Measurements from ENCODE around the gene ANKH.

ANKH gene

DNA sequence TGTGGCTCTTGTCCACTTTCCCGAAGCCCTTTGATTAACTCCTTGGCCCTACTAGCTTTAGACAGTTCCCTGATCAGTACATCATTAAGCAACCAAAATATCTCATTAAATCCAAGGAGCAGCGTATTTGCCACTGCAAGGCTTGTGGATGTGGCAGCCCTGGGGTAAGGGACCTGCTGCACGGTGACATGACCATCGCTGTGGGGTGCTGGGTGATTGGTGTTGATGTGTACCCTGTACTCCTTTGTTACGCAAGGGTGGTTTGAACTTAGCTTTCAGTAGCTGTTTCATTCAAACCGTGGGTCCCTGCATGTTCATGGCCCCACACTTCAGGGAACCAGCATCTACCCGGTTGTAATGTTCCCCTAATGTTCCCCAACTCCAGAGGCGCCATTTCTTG is 166.0 kb downstream of the ANKH start:
- Histone ChIP-seq H3F3A (ENCODE audit: low read depth) (peaks cover 2% of the 10 kb centered on the region; the same call in 1 of the 2 replicates), H3K4me1 (ENCODE audit: insufficient read depth, low read length, poor library complexity, severe bottlenecking) (peaks cover 20% of the 10 kb centered on the region), H3K27me3 (ENCODE audit: insufficient read depth, low read length, poor library complexity, severe bottlenecking) (no peaks in the 10 kb centered on the region), H2AFZ (ENCODE audit: low read length) (no peak overlapping the region), H3K9me2 (replicated peaks; ENCODE audit: low read depth, low read length) (no peaks in the 10 kb centered on the region), H3K4me2 (ENCODE audit: low read depth, low read length, poor library complexity, severe bottlenecking) (no peak overlapping the region), H3K9ac (ENCODE audit: low read depth, low read length, poor library complexity, severe bottlenecking) (no peak overlapping the region), H3K4me3 (ENCODE audit: low read length, poor library complexity, severe bottlenecking) (no peak overlapping the region), H4K20me1 (ENCODE audit: insufficient read depth, low read length, poor library complexity, severe bottlenecking) (no peaks in the 10 kb centered on the region), H3K79me2 (ENCODE audit: insufficient read depth, low read length) (peaks cover 3% of the 10 kb centered on the region; the same call in 1 of the 2 replicates), H3K9me3 (ENCODE audit: insufficient read depth, low read depth, low read length) (no peaks in the 10 kb centered on the region), H3K36me3 (ENCODE audit: insufficient read depth, low read length) (peaks cover 55% of the 10 kb centered on the region; the same call in 1 of the 2 replicates)
- TF ChIP-seq EZH2phosphoT487 (IDR thresholded peaks at IDR 0.05; ENCODE audit: borderline replicate concordance): no peak
- TF ChIP-seq, protein P1, sequence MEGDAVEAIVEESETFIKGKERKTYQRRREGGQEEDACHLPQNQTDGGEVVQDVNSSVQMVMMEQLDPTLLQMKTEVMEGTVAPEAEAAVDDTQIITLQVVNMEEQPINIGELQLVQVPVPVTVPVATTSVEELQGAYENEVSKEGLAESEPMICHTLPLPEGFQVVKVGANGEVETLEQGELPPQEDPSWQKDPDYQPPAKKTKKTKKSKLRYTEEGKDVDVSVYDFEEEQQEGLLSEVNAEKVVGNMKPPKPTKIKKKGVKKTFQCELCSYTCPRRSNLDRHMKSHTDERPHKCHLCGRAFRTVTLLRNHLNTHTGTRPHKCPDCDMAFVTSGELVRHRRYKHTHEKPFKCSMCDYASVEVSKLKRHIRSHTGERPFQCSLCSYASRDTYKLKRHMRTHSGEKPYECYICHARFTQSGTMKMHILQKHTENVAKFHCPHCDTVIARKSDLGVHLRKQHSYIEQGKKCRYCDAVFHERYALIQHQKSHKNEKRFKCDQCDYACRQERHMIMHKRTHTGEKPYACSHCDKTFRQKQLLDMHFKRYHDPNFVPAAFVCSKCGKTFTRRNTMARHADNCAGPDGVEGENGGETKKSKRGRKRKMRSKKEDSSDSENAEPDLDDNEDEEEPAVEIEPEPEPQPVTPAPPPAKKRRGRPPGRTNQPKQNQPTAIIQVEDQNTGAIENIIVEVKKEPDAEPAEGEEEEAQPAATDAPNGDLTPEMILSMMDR (conservative IDR thresholded peaks at IDR 0.05; ENCODE audit: low read length): no peak

DNA sequence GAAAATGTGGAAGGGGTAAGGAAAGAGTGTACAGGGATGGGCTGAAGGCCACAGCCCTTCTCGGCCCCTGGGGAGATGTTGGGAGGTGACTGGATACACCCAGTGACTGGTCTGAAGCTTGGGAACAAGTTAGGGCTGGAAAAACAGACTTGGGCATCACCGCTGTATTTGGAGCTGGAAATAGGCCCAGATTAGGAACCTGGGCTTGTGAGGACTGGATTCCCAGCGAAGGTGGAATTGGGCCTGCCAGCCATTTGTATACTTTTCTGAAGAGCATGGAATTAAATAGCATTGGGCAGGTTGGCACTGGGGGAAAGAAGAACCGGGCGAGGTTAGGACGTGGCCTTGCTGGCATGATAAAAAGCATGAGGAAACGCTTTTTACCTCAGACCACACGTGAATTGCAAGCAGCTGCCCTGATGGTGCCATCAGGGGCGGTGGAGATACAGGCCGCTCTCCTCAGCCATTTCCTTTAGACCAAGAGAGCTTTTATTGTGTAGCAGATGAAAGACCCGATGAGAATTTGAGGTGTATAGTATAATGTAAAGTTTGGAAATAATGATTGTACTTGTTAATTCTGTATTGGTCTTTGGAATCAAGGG is 169.2 kb downstream of the ANKH start:
- Histone ChIP-seq H3K4me1 (ENCODE audit: insufficient read depth, low read length, poor library complexity, severe bottlenecking) (peaks cover 20% of the 10 kb centered on the region), H2AFZ (ENCODE audit: low read length) (no peak overlapping the region), H3F3A (ENCODE audit: low read depth) (peaks cover 2% of the 10 kb centered on the region; the same call in 1 of the 2 replicates), H3K4me2 (ENCODE audit: low read depth, low read length, poor library complexity, severe bottlenecking) (no peak overlapping the region), H3K9me3 (ENCODE audit: insufficient read depth, low read depth, low read length) (no peaks in the 10 kb centered on the region), H3K36me3 (ENCODE audit: insufficient read depth, low read length) (peaks cover 51% of the 10 kb centered on the region; the same call in 1 of the 2 replicates), H3K79me2 (ENCODE audit: insufficient read depth, low read length) (peaks cover 3% of the 10 kb centered on the region; the same call in 1 of the 2 replicates), H3K9ac (ENCODE audit: low read depth, low read length, poor library complexity, severe bottlenecking) (no peak overlapping the region), H3K27me3 (ENCODE audit: insufficient read depth, low read length, poor library complexity, severe bottlenecking) (no peaks in the 10 kb centered on the region), H3K9me2 (replicated peaks; ENCODE audit: low read depth, low read length) (no peaks in the 10 kb centered on the region), H4K20me1 (ENCODE audit: insufficient read depth, low read length, poor library complexity, severe bottlenecking) (no peaks in the 10 kb centered on the region), H3K4me3 (ENCODE audit: low read length, poor library complexity, severe bottlenecking) (no peak overlapping the region)
- TF ChIP-seq, protein P1 (conservative IDR thresholded peaks at IDR 0.05; ENCODE audit: low read length): no peak
- TF ChIP-seq EZH2phosphoT487 (IDR thresholded peaks at IDR 0.05; ENCODE audit: borderline replicate concordance): no peak

DNA sequence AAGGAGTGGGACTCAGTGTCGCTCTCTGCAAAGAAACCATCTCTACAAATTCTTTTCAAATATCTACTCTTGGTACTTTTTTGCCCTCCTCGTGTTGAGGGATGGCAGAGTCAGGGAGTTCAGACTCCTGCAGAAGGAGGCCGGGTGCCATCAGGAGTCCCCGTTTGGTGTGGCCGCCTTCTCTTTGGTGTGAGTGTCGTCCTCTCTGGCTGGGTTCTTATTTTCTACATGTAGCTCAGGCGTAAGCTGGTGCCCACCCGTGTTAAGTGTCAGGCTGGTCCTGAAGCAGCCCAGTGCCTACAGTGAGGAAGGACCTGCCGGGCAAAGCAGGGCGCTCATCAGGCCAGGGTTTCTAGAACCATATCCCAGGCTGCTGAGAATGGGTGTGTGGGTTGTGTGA is 170.0 kb downstream of the ANKH start:
- Histone ChIP-seq H3K9ac (ENCODE audit: low read depth, low read length, poor library complexity, severe bottlenecking) (no peak overlapping the region), H4K20me1 (ENCODE audit: insufficient read depth, low read length, poor library complexity, severe bottlenecking) (no peaks in the 10 kb centered on the region), H3K9me2 (replicated peaks; ENCODE audit: low read depth, low read length) (no peaks in the 10 kb centered on the region), H3K9me3 (ENCODE audit: insufficient read depth, low read depth, low read length) (no peaks in the 10 kb centered on the region), H3K4me2 (ENCODE audit: low read depth, low read length, poor library complexity, severe bottlenecking) (no peak overlapping the region), H3K79me2 (ENCODE audit: insufficient read depth, low read length) (peaks cover 3% of the 10 kb centered on the region; the same call in 1 of the 2 replicates), H3K27me3 (ENCODE audit: insufficient read depth, low read length, poor library complexity, severe bottlenecking) (no peaks in the 10 kb centered on the region), H3K4me3 (ENCODE audit: low read length, poor library complexity, severe bottlenecking) (no peak overlapping the region), H3K4me1 (ENCODE audit: insufficient read depth, low read length, poor library complexity, severe bottlenecking) (peaks cover 16% of the 10 kb centered on the region), H2AFZ (ENCODE audit: low read length) (no peak overlapping the region), H3K36me3 (ENCODE audit: insufficient read depth, low read length) (peaks cover 52% of the 10 kb centered on the region; the same call in 1 of the 2 replicates), H3F3A (ENCODE audit: low read depth) (no peaks in the 10 kb centered on the region; the same call in 1 of the 2 replicates)
- no peak for TF ChIP-seq EZH2phosphoT487 (IDR thresholded peaks at IDR 0.05; ENCODE audit: borderline replicate concordance)
- TF ChIP-seq, protein P1 (conservative IDR thresholded peaks at IDR 0.05; ENCODE audit: low read length): no peak
